Parathyroid adenoma (tissue), 2 donors: ENCODE data around the gene CLASP2.

ENCODE experiments used
- H2AFZ ChIP-seq: fragments of 300-600 bp; sonication (generic); one replicate; pipeline ENCODE4 v1.7.0; 2017; ENCODE audit warnings: antibody characterized with exemption, mild to moderate bottlenecking
- H3K27ac ChIP-seq: fragments of 300-600 bp; sonication (generic); one replicate; pipeline ENCODE4 v1.7.0; 2017
- H3K27me3 ChIP-seq: fragments of 300-600 bp; sonication (generic); one replicate; pipeline ENCODE4 v1.7.0; 2017; ENCODE audit warnings: low read length; ENCODE audit not compliant: control insufficient read depth, insufficient read depth
- H3K36me3 ChIP-seq: fragments of 300-600 bp; sonication (generic); one replicate; pipeline ENCODE4 v1.7.0; 2017; ENCODE audit warnings: low read length; ENCODE audit not compliant: control insufficient read depth, insufficient read depth
- H3K4me1 ChIP-seq: fragments of 300-600 bp; sonication (generic); one replicate; pipeline ENCODE4 v1.7.0; 2017; ENCODE audit warnings: control low read depth
- H3K4me2 ChIP-seq: fragments of 300-600 bp; sonication (generic); one replicate; pipeline ENCODE4 v1.7.0; 2017; ENCODE audit warnings: low read length
- H3K4me3 ChIP-seq: fragments of 300-600 bp; sonication (generic); one replicate; pipeline ENCODE4 v1.7.0; 2017; ENCODE audit warnings: low read depth, low read length
- H3K79me2 ChIP-seq: fragments of 300-600 bp; sonication (generic); one replicate; pipeline ENCODE4 v1.7.0; 2017; ENCODE audit warnings: control low read depth
- H3K9ac ChIP-seq: fragments of 300-600 bp; sonication (generic); one replicate; pipeline ENCODE4 v1.7.0; 2017; ENCODE audit warnings: mild to moderate bottlenecking
- H3K9me3 ChIP-seq: fragments of 300-600 bp; sonication (generic); one replicate; pipeline ENCODE4 v1.7.0; 2017; ENCODE audit warnings: low read length; ENCODE audit not compliant: control insufficient read depth
- TF ChIP-seq, protein P1 (sequence below): fragments of 300-600 bp; sonication (generic); IDR thresholded peaks from one replicate; pipeline ENCODE4 v1.7.0; 2017; ENCODE audit warnings: antibody characterized with exemption, mild to moderate bottlenecking
- donor health status: primary hyperparathyroidism.

Gene CLASP2

DNA sequence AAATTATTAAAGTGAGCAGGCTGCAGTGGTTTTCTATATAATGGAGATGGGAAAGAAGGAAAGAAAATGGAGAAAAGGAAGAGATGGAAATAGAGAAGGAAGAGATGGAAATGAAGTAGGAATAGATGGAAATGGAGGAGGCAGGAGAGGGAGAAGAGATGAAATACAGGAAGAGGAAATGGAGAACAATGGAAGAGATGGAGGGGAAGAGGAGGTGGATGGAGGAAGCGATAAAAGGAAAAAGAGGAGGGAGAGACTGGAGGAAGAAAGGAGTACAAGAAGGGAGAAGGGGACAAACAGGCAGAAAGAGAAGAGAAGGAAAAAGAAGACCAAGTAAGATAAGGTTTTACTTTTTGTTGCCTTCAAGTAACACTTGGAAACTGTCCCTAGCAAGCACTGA is 67.6 kb downstream of the CLASP2 start:
- no peaks in the 10 kb centered on the region for H3K9me3 ChIP-seq
- no peak overlapping the region for H3K9ac ChIP-seq
- H3K27me3 ChIP-seq = no peaks in the 10 kb centered on the region
- no peaks in the 10 kb centered on the region for H3K36me3 ChIP-seq
- no peak overlapping the region for H3K27ac ChIP-seq
- no peak overlapping the region for H3K4me3 ChIP-seq
- H3K4me1 ChIP-seq = no peaks in the 10 kb centered on the region
- no peak overlapping the region for H2AFZ ChIP-seq
- no peaks in the 10 kb centered on the region for H3K79me2 ChIP-seq
- TF ChIP-seq, protein P1, sequence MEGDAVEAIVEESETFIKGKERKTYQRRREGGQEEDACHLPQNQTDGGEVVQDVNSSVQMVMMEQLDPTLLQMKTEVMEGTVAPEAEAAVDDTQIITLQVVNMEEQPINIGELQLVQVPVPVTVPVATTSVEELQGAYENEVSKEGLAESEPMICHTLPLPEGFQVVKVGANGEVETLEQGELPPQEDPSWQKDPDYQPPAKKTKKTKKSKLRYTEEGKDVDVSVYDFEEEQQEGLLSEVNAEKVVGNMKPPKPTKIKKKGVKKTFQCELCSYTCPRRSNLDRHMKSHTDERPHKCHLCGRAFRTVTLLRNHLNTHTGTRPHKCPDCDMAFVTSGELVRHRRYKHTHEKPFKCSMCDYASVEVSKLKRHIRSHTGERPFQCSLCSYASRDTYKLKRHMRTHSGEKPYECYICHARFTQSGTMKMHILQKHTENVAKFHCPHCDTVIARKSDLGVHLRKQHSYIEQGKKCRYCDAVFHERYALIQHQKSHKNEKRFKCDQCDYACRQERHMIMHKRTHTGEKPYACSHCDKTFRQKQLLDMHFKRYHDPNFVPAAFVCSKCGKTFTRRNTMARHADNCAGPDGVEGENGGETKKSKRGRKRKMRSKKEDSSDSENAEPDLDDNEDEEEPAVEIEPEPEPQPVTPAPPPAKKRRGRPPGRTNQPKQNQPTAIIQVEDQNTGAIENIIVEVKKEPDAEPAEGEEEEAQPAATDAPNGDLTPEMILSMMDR = no peak
- no peak overlapping the region for H3K4me2 ChIP-seq

DNA sequence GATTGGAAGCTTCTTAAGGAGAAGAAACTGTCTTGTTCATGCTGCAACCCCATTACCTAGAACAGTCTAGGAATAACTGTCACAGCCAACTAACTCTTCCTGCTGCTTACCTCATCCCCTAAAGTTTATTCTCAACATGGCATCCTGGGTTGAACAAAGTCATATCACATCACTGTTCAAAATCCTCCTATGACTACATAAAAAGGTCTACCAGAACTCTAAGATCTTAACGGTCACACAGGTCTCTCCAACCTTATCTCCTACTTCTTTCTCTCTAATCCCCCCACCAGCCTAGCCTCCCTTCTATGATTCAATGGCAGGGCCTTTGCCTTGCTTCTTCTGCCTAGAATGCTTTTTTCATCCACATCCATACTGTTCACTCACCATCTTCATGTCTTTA is 69.3 kb downstream of the CLASP2 start:
- no peaks in the 10 kb centered on the region for H3K27me3 ChIP-seq
- H3K4me3 ChIP-seq = no peak overlapping the region
- H3K9me3 ChIP-seq = no peaks in the 10 kb centered on the region
- H3K9ac ChIP-seq = no peak overlapping the region
- TF ChIP-seq, protein P1 = no peak
- no peaks in the 10 kb centered on the region for H3K79me2 ChIP-seq
- H3K4me1 ChIP-seq = no peaks in the 10 kb centered on the region
- H3K4me2 ChIP-seq = no peak overlapping the region
- no peaks in the 10 kb centered on the region for H3K36me3 ChIP-seq
- no peak overlapping the region for H3K27ac ChIP-seq
- H2AFZ ChIP-seq = no peak overlapping the region

DNA sequence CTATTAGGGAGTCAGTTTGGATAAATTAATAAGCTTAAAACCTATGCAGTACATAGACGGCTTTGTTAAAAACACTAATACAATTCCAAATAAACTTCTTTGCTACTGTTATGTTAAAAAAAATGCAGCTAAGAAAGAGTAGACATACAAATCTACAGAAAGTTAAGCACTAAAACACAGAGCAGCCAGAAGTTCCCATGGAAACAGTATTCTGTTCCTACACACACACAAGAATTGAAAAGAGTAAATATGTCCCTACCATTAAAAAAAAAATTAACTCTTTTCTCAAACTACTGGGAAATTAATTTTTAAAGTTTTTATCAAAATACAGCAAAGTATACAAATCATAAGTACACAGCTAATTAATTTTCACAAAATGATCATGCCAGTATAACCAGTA is 71.6 kb downstream of the CLASP2 start:
- Histone ChIP-seq H3K79me2 (no peaks in the 10 kb centered on the region), H2AFZ (no peak overlapping the region), H3K9me3 (no peaks in the 10 kb centered on the region), H3K4me1 (no peaks in the 10 kb centered on the region), H3K27me3 (no peaks in the 10 kb centered on the region), H3K4me2 (no peak overlapping the region), H3K4me3 (no peak overlapping the region), H3K27ac (no peak overlapping the region), H3K9ac (no peak overlapping the region), H3K36me3 (no peaks in the 10 kb centered on the region)
- TF ChIP-seq, protein P1 = no peak

DNA sequence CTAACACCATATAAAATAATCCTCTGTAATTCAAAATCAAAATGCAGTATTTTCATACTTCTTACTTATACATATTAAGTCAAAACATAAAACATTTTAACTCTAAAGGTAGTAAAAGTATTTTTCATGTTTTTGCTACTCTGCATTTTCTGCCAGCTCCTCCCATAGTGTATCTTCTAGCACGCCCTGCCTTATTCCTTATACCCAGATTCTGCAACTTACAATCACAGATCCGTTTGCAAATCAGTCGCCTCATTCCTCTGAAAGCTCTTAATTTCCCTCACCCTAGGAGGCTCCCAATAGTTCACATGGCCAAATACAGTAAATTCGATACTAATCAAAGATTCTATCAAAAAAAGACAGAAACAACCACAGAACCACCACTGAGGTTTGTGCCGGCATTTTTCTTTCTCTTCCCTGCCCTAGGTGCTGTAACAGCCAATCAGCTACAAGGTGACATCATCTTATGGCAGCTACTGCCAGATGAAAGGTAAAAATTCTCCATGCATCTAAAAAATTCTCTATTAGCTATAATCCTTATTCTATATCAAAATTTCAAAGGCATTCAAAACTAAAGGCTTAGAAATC is 72.9 kb downstream of the CLASP2 start:
- Histone ChIP-seq H3K27ac (no peak overlapping the region), H3K9me3 (no peaks in the 10 kb centered on the region), H2AFZ (peak overlapping the region; percentile 10), H3K27me3 (no peaks in the 10 kb centered on the region), H3K9ac (no peak overlapping the region), H3K4me1 (no peaks in the 10 kb centered on the region), H3K4me2 (peak overlapping the region; percentile 50), H3K4me3 (peak overlapping the region; percentile 17), H3K79me2 (no peaks in the 10 kb centered on the region), H3K36me3 (no peaks in the 10 kb centered on the region)
- TF ChIP-seq, protein P1 = no peak

DNA sequence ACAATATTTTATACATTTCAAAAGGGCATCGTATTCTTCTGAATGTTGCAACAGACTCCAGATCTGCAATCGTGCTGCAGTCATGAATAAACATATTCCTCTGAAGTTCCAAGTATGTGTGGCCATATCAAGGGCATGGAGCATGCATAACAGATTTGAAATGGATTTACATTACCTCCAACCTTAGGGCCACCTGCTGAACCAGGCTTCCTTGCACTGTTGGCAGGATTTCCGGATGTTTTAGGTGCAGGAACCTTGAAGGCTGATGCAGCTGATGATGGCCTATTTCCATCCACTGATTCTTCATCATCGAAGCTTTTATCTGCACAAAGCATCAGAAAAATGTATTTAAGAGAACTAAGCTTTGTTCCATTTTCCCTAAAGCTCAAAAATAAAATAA is 73.5 kb downstream of the CLASP2 start:
- Histone ChIP-seq H3K27me3 (no peaks in the 10 kb centered on the region), H3K36me3 (no peaks in the 10 kb centered on the region), H3K4me2 (no peak overlapping the region), H3K4me1 (no peaks in the 10 kb centered on the region), H3K9me3 (no peaks in the 10 kb centered on the region), H3K27ac (no peak overlapping the region), H3K4me3 (no peak overlapping the region), H2AFZ (no peak overlapping the region), H3K79me2 (no peaks in the 10 kb centered on the region), H3K9ac (no peak overlapping the region)
- TF ChIP-seq, protein P1 = no peak
